ENCODE measurements around the gene TRIM67.

The TRIM67 gene

GRCh38 chr1:231232870-231233734 is 71.2 kb downstream of the TRIM67 start:
- no peak for DNase-seq (ENCODE audit: low read depth in 2 of 2)

GRCh38 chr1:231233735-231234417 is 72.0 kb downstream of the TRIM67 start:
- DNase-seq (ENCODE audit: low read depth in 2 of 2) = no peak

- DNase-seq (ENCODE audit: low read depth in 2 of 2) = no peak
These were observed 72.6 kb downstream of the TRIM67 start for GRCh38 chr1:231234506-231234905.

GRCh38 chr1:231235526-231236207 is 73.8 kb downstream of the TRIM67 start:
- no peak for DNase-seq (ENCODE audit: low read depth in 2 of 2)

- DNase-seq (ENCODE audit: low read depth in 2 of 2) = no peak
These were observed 74.3 kb downstream of the TRIM67 start for GRCh38 chr1:231236208-231236591.

GRCh38 chr1:231236938-231237337 is 75.1 kb downstream of the TRIM67 start:
- DNase-seq (ENCODE audit: low read depth in 2 of 2) = no peak

GRCh38 chr1:231238298-231238697 is 76.4 kb downstream of the TRIM67 start:
- no peak for DNase-seq (ENCODE audit: low read depth in 2 of 2)

- DNase-seq (ENCODE audit: low read depth in 2 of 2) = no peak
These were observed 78.6 kb downstream of the TRIM67 start for GRCh38 chr1:231240531-231240882.

- peak; percentile 79 to 84 for DNase-seq (ENCODE audit: low read depth in 2 of 2)
These were observed 79.3 kb downstream of the TRIM67 start, which contains the start of gene GNPAT for GRCh38 chr1:231240883-231241735. GNPAT (plus strand) TSS chr1:231241212; CDS start chr1:231241379, 167 bp downstream.

- no peak for DNase-seq (ENCODE audit: low read depth in 2 of 2)
These were observed 79.9 kb downstream of the TRIM67 start for GRCh38 chr1:231241750-231242149.

- DNase-seq (ENCODE audit: low read depth in 2 of 2) = no peak
These were observed 80.8 kb downstream of the TRIM67 start for GRCh38 chr1:231242516-231243198.

- DNase-seq (ENCODE audit: low read depth in 2 of 2) = no peak
These were observed 86.9 kb downstream of the TRIM67 start for GRCh38 chr1:231248778-231249177.

- DNase-seq (ENCODE audit: low read depth in 2 of 2) = no peak
These were observed 90.5 kb downstream of the TRIM67 start for GRCh38 chr1:231252336-231252735.

GRCh38 chr1:231260351-231260750 is 98.5 kb downstream of the TRIM67 start:
- DNase-seq (ENCODE audit: low read depth in 2 of 2) = no peak

GRCh38 chr1:231264642-231265041 is 102.8 kb downstream of the TRIM67 start:
- DNase-seq (ENCODE audit: low read depth in 2 of 2) = no peak

- no peak for DNase-seq (ENCODE audit: low read depth in 2 of 2)
These were observed 103.5 kb downstream of the TRIM67 start for GRCh38 chr1:231265379-231265778.

- DNase-seq (ENCODE audit: low read depth in 2 of 2) = no peak
These were observed 105.0 kb downstream of the TRIM67 start for GRCh38 chr1:231266811-231267322.

All from stimulated activated CD8-positive, alpha-beta memory T cell treated with anti-CD3 and anti-CD28 coated beads, Interleukin-7, amount 100 ng/mL, for 1 hour (primary cell).